Measurements from ENCODE around the gene L3MBTL2.

DNA sequence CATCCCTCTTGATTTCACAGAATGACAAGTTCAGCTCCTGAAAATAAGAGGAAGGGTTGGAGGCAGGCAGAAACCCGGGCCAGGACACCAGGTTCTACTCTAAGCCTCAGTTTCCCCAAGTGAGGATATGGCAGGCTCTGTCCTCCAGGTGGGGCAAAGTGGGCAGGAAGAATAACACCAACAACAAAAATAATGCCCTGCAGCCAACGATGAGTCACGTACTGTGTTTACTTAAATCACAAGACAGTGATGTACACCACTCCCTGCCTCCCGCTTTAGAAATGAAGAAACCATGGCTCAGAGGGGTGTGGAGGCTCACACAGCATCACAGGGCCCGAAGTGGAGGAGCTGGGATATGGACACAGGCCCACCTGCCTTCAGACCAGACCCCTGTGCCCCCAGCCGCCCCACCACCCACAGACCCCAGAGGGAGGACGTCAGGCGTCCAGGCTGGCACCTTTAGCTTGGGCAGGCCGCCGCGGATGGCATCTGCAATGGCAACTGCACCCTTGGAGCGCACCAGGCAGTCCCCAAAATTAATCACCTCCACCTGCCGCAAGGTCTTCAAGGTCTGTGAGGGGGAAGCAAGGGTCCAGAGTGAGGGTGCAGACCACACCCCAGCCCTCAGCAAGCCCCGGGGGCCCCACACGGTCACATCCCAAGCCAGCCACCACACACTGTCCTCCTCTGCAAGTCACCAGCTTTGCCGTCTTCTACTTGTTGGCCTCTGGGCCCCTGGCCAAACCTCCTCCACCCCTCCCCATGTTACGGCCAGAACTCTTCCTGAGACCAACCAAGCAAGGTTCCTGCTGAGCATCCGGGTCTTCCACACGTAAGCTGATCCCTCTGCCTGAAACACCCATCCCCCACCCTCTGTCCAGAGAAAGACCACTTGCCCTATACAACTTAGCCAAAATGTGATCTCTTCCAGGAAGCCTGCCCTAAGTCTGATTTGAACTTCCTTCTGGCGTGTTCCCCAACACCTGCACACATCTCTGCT is 51.4 kb downstream of the L3MBTL2 start:
- TF ChIP-seq, protein P1, sequence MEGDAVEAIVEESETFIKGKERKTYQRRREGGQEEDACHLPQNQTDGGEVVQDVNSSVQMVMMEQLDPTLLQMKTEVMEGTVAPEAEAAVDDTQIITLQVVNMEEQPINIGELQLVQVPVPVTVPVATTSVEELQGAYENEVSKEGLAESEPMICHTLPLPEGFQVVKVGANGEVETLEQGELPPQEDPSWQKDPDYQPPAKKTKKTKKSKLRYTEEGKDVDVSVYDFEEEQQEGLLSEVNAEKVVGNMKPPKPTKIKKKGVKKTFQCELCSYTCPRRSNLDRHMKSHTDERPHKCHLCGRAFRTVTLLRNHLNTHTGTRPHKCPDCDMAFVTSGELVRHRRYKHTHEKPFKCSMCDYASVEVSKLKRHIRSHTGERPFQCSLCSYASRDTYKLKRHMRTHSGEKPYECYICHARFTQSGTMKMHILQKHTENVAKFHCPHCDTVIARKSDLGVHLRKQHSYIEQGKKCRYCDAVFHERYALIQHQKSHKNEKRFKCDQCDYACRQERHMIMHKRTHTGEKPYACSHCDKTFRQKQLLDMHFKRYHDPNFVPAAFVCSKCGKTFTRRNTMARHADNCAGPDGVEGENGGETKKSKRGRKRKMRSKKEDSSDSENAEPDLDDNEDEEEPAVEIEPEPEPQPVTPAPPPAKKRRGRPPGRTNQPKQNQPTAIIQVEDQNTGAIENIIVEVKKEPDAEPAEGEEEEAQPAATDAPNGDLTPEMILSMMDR (conservative IDR thresholded peaks at IDR 0.05; ENCODE audit: low read length), result no peak
- no peak for TF ChIP-seq EZH2phosphoT487 (IDR thresholded peaks at IDR 0.05; ENCODE audit: borderline replicate concordance, low read depth, low read length)

All from OCI-LY7 (cell line).